Uterus (tissue), 2 donors: ENCODE measurements around the gene LINGO1.

Source experiments
- POLR2A ChIP-seq, 2 donors: fragments of 450-650 bp; IDR thresholded peaks; one replicate each; pipeline ENCODE4 v1.6.1; 2016; ENCODE audit warnings: antibody characterized with exemption in 2 of 2, mild to moderate bottlenecking in 1 of 2, moderate library complexity in 1 of 2
- TF ChIP-seq, protein P1 (sequence below), 4 experiments: fragments of 200-600 bp in 2 of 4; fragments of 450-650 bp in 2 of 4; sonication (generic) in 2 of 4; IDR thresholded peaks; one replicate each; pipeline ENCODE4 v1.5.1; 2016 to 2019; ENCODE audit warnings: antibody characterized with exemption in 4 of 4, mild to moderate bottlenecking in 2 of 4, moderate library complexity in 1 of 4

DNA sequence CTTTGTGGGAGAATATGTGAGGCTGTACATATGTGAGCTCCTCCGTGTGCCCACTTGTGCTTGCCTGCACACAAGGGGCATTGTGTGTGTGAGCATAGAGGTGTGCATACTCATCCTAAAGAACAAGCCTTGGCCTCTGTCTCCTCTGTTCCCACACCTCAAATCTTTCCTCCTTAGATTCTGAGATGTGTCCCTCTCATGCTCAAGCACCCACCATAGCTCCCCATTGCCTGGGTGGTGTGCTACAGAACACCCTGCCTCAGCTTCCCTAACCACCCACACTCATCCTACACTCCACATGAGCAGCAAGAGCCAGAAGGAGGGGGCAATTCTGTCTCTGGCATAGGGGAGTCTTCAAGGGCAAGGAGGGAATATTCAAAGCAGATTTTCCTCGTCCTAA lies 27.7 kb downstream of the LINGO1 start:
- TF ChIP-seq, protein P1, sequence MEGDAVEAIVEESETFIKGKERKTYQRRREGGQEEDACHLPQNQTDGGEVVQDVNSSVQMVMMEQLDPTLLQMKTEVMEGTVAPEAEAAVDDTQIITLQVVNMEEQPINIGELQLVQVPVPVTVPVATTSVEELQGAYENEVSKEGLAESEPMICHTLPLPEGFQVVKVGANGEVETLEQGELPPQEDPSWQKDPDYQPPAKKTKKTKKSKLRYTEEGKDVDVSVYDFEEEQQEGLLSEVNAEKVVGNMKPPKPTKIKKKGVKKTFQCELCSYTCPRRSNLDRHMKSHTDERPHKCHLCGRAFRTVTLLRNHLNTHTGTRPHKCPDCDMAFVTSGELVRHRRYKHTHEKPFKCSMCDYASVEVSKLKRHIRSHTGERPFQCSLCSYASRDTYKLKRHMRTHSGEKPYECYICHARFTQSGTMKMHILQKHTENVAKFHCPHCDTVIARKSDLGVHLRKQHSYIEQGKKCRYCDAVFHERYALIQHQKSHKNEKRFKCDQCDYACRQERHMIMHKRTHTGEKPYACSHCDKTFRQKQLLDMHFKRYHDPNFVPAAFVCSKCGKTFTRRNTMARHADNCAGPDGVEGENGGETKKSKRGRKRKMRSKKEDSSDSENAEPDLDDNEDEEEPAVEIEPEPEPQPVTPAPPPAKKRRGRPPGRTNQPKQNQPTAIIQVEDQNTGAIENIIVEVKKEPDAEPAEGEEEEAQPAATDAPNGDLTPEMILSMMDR (IDR thresholded peaks at IDR 0.05): no peak
- TF ChIP-seq POLR2A (IDR thresholded peaks at IDR 0.05): no peak
